ENCODE data around the gene MFSD6.

The MFSD6 gene

GRCh38 chr2:190515687-190516086, 107.5 kb downstream of the MFSD6 start:
- no peak overlapping the region for H3K27ac ChIP-seq (ENCODE audit: low read depth, low read length, severe bottlenecking)
- no peaks in the 10 kb centered on the region for H3K36me3 ChIP-seq (ENCODE audit: control insufficient read depth, insufficient read depth, low read length)
- WGBS, 2 experiments (ENCODE audit: insufficient coverage in 2 of 2) = no CpG with 5 or more reads among the region's 1 CpG
- no peaks in the 10 kb centered on the region for H3K4me1 ChIP-seq (ENCODE audit: control insufficient read depth, insufficient read depth, low read length, poor library complexity, severe bottlenecking)
- no peak overlapping the region for H3K4me3 ChIP-seq (ENCODE audit: extremely low read depth, insufficient read depth, low read length, poor library complexity, severe bottlenecking)
- H3K9me3 ChIP-seq (ENCODE audit: control insufficient read depth, low read length) = no peaks in the 10 kb centered on the region

GRCh38 chr2:190517468-190517867, 109.3 kb downstream of the MFSD6 start:
- no CpG with 5 or more reads among the region's 2 CpGs for WGBS, 2 experiments (ENCODE audit: insufficient coverage in 2 of 2)
- Histone ChIP-seq H3K4me1 (ENCODE audit: control insufficient read depth, insufficient read depth, low read length, poor library complexity, severe bottlenecking) (no peaks in the 10 kb centered on the region), H3K9me3 (ENCODE audit: control insufficient read depth, low read length) (no peaks in the 10 kb centered on the region), H3K4me3 (ENCODE audit: extremely low read depth, insufficient read depth, low read length, poor library complexity, severe bottlenecking) (no peak overlapping the region), H3K36me3 (ENCODE audit: control insufficient read depth, insufficient read depth, low read length) (no peaks in the 10 kb centered on the region), H3K27ac (ENCODE audit: low read depth, low read length, severe bottlenecking) (no peak overlapping the region)

GRCh38 chr2:190519975-190520767, 112.0 kb downstream of the MFSD6 start:
- no peaks in the 10 kb centered on the region for H3K4me1 ChIP-seq (ENCODE audit: control insufficient read depth, insufficient read depth, low read length, poor library complexity, severe bottlenecking)
- no peaks in the 10 kb centered on the region for H3K9me3 ChIP-seq (ENCODE audit: control insufficient read depth, low read length)
- no peak overlapping the region for H3K4me3 ChIP-seq (ENCODE audit: extremely low read depth, insufficient read depth, low read length, poor library complexity, severe bottlenecking)
- 100% methylated on average over 1 of the region's 1 CpG; no CpG with 5 or more reads in 1 of the 2 experiments for WGBS, 2 experiments (ENCODE audit: insufficient coverage in 2 of 2)
- H3K36me3 ChIP-seq (ENCODE audit: control insufficient read depth, insufficient read depth, low read length) = no peaks in the 10 kb centered on the region
- H3K27ac ChIP-seq (ENCODE audit: low read depth, low read length, severe bottlenecking) = no peak overlapping the region

- Histone ChIP-seq H3K4me1 (ENCODE audit: control insufficient read depth, insufficient read depth, low read length, poor library complexity, severe bottlenecking) (no peaks in the 10 kb centered on the region), H3K4me3 (ENCODE audit: extremely low read depth, insufficient read depth, low read length, poor library complexity, severe bottlenecking) (no peak overlapping the region), H3K36me3 (ENCODE audit: control insufficient read depth, insufficient read depth, low read length) (no peaks in the 10 kb centered on the region), H3K27ac (ENCODE audit: low read depth, low read length, severe bottlenecking) (no peak overlapping the region), H3K9me3 (ENCODE audit: control insufficient read depth, low read length) (no peaks in the 10 kb centered on the region)
Observed at GRCh38 chr2:190524928-190525327, 116.8 kb downstream of the MFSD6 start.

GRCh38 chr2:190526105-190526750, 118.1 kb downstream of the MFSD6 start:
- Histone ChIP-seq H3K4me3 (ENCODE audit: extremely low read depth, insufficient read depth, low read length, poor library complexity, severe bottlenecking) (no peak overlapping the region), H3K4me1 (ENCODE audit: control insufficient read depth, insufficient read depth, low read length, poor library complexity, severe bottlenecking) (no peaks in the 10 kb centered on the region), H3K27ac (ENCODE audit: low read depth, low read length, severe bottlenecking) (no peak overlapping the region), H3K36me3 (ENCODE audit: control insufficient read depth, insufficient read depth, low read length) (no peaks in the 10 kb centered on the region), H3K9me3 (ENCODE audit: control insufficient read depth, low read length) (no peaks in the 10 kb centered on the region)
- 90 to 100% methylated on average over 1 to 3 of the region's 4 CpGs for WGBS, 2 experiments (ENCODE audit: insufficient coverage in 2 of 2)

- 83% methylated on average over 1 of the region's 4 CpGs; no CpG with 5 or more reads in 1 of the 2 experiments for WGBS, 2 experiments (ENCODE audit: insufficient coverage in 2 of 2)
- no peaks in the 10 kb centered on the region for H3K36me3 ChIP-seq (ENCODE audit: control insufficient read depth, insufficient read depth, low read length)
- H3K27ac ChIP-seq (ENCODE audit: low read depth, low read length, severe bottlenecking) = no peak overlapping the region
- H3K4me1 ChIP-seq (ENCODE audit: control insufficient read depth, insufficient read depth, low read length, poor library complexity, severe bottlenecking) = no peaks in the 10 kb centered on the region
- no peak overlapping the region for H3K4me3 ChIP-seq (ENCODE audit: extremely low read depth, insufficient read depth, low read length, poor library complexity, severe bottlenecking)
- H3K9me3 ChIP-seq (ENCODE audit: control insufficient read depth, low read length) = no peaks in the 10 kb centered on the region
Observed at GRCh38 chr2:190527214-190527613, 119.1 kb downstream of the MFSD6 start.

- no peak overlapping the region for H3K27ac ChIP-seq (ENCODE audit: low read depth, low read length, severe bottlenecking)
- no peaks in the 10 kb centered on the region for H3K4me1 ChIP-seq (ENCODE audit: control insufficient read depth, insufficient read depth, low read length, poor library complexity, severe bottlenecking)
- H3K9me3 ChIP-seq (ENCODE audit: control insufficient read depth, low read length) = no peaks in the 10 kb centered on the region
- H3K36me3 ChIP-seq (ENCODE audit: control insufficient read depth, insufficient read depth, low read length) = no peaks in the 10 kb centered on the region
- no peak overlapping the region for H3K4me3 ChIP-seq (ENCODE audit: extremely low read depth, insufficient read depth, low read length, poor library complexity, severe bottlenecking)
Observed at GRCh38 chr2:190527918-190528317, 119.8 kb downstream of the MFSD6 start.

- H3K27ac ChIP-seq (ENCODE audit: low read depth, low read length, severe bottlenecking) = no peak overlapping the region
- peaks cover 2% of the 10 kb centered on the region for H3K4me1 ChIP-seq (ENCODE audit: control insufficient read depth, insufficient read depth, low read length, poor library complexity, severe bottlenecking)
- no peaks in the 10 kb centered on the region for H3K9me3 ChIP-seq (ENCODE audit: control insufficient read depth, low read length)
- H3K4me3 ChIP-seq (ENCODE audit: extremely low read depth, insufficient read depth, low read length, poor library complexity, severe bottlenecking) = no peak overlapping the region
- H3K36me3 ChIP-seq (ENCODE audit: control insufficient read depth, insufficient read depth, low read length) = no peaks in the 10 kb centered on the region
- WGBS, 2 experiments (ENCODE audit: insufficient coverage in 2 of 2) = 50% methylated on average over 1 of the region's 1 CpG; no CpG with 5 or more reads in 1 of the 2 experiments
Observed at GRCh38 chr2:190528521-190529001, 120.4 kb downstream of the MFSD6 start.

- H3K4me1 ChIP-seq (ENCODE audit: control insufficient read depth, insufficient read depth, low read length, poor library complexity, severe bottlenecking) = peaks cover 4% of the 10 kb centered on the region
- H3K36me3 ChIP-seq (ENCODE audit: control insufficient read depth, insufficient read depth, low read length) = no peaks in the 10 kb centered on the region
- H3K9me3 ChIP-seq (ENCODE audit: control insufficient read depth, low read length) = no peaks in the 10 kb centered on the region
- H3K27ac ChIP-seq (ENCODE audit: low read depth, low read length, severe bottlenecking) = peak overlapping the region; percentile 49
- 87 to 93% methylated on average over 2 to 3 of the region's 3 CpGs for WGBS, 2 experiments (ENCODE audit: insufficient coverage in 2 of 2)
- H3K4me3 ChIP-seq (ENCODE audit: extremely low read depth, insufficient read depth, low read length, poor library complexity, severe bottlenecking) = no peak overlapping the region
Observed at GRCh38 chr2:190529486-190530247, 121.5 kb downstream of the MFSD6 start.

GRCh38 chr2:190530248-190530900, 122.2 kb downstream of the MFSD6 start:
- H3K4me3 ChIP-seq (ENCODE audit: extremely low read depth, insufficient read depth, low read length, poor library complexity, severe bottlenecking) = no peak overlapping the region
- WGBS, 2 experiments (ENCODE audit: insufficient coverage in 2 of 2) = 73 to 87% methylated on average over 5 to 6 of the region's 6 CpGs
- H3K27ac ChIP-seq (ENCODE audit: low read depth, low read length, severe bottlenecking) = peak overlapping the region; percentile 49
- peaks cover 4% of the 10 kb centered on the region for H3K4me1 ChIP-seq (ENCODE audit: control insufficient read depth, insufficient read depth, low read length, poor library complexity, severe bottlenecking)
- no peaks in the 10 kb centered on the region for H3K36me3 ChIP-seq (ENCODE audit: control insufficient read depth, insufficient read depth, low read length)
- H3K9me3 ChIP-seq (ENCODE audit: control insufficient read depth, low read length) = no peaks in the 10 kb centered on the region

Measured in mesodermal cell (in vitro differentiated cells).